ENCODE data around the gene KCNK5.

The KCNK5 gene

GRCh38 chr6:39243809-39244208, 14.5 kb upstream of the KCNK5 start:
- H3K4me3 ChIP-seq (ENCODE audit: low read depth, low read length), result no peak overlapping the region
- TF ChIP-seq CTCF (IDR thresholded peaks at IDR 0.05; ENCODE audit: borderline replicate concordance, insufficient read depth, low read depth, low read length), result no peak

- no peak for TF ChIP-seq CTCF (IDR thresholded peaks at IDR 0.05; ENCODE audit: borderline replicate concordance, insufficient read depth, low read depth, low read length)
- no peak overlapping the region for H3K4me3 ChIP-seq (ENCODE audit: low read depth, low read length)
These were observed 11.0 kb upstream of the KCNK5 start for GRCh38 chr6:39240155-39240757.

- no peak for TF ChIP-seq CTCF (IDR thresholded peaks at IDR 0.05; ENCODE audit: borderline replicate concordance, insufficient read depth, low read depth, low read length)
- H3K4me3 ChIP-seq (ENCODE audit: low read depth, low read length), result no peak overlapping the region
These were observed 10.4 kb upstream of the KCNK5 start for GRCh38 chr6:39239527-39240154.

- H3K4me3 ChIP-seq (ENCODE audit: low read depth, low read length), result no peak overlapping the region
- TF ChIP-seq CTCF (IDR thresholded peaks at IDR 0.05; ENCODE audit: borderline replicate concordance, insufficient read depth, low read depth, low read length), result no peak
These were observed 7.5 kb upstream of the KCNK5 start for GRCh38 chr6:39236742-39237141.

- no peak overlapping the region for H3K4me3 ChIP-seq (ENCODE audit: low read depth, low read length)
- no peak for TF ChIP-seq CTCF (IDR thresholded peaks at IDR 0.05; ENCODE audit: borderline replicate concordance, insufficient read depth, low read depth, low read length)
These were observed 4.1 kb upstream of the KCNK5 start for GRCh38 chr6:39233333-39233732.

GRCh38 chr6:39231521-39232243, 2.4 kb upstream of the KCNK5 start:
- TF ChIP-seq CTCF (IDR thresholded peaks at IDR 0.05; ENCODE audit: borderline replicate concordance, insufficient read depth, low read depth, low read length), result no peak
- H3K4me3 ChIP-seq (ENCODE audit: low read depth, low read length), result no peak overlapping the region

GRCh38 chr6:39230654-39231035, 1.4 kb upstream of the KCNK5 start:
- no peak overlapping the region for H3K4me3 ChIP-seq (ENCODE audit: low read depth, low read length)
- TF ChIP-seq CTCF (IDR thresholded peaks at IDR 0.05; ENCODE audit: borderline replicate concordance, insufficient read depth, low read depth, low read length), result no peak
